Testis (tissue), 3 donors: ENCODE data around the gene DIO1. TPM values are rescaled to one million over a fixed set of nuclear protein-coding genes. Genes with fewer than 3 reads are reported as not detected.
"Not testable (repeated sequence)": the region's sequence is repeated elsewhere in the genome, so short reads cannot be mapped to it uniquely, and the experiment has no call there.

Experiments used
- DNase-seq: peaks from one replicate; pipeline ENCODE4 v3.0.0-alpha.2; 2019
- H3K27ac ChIP-seq, 2 donors: fragments of 200-600 bp; sonication (generic); one replicate each; pipeline ENCODE4 v1.5.1; 2019
- H3K27me3 ChIP-seq: fragments of 200-600 bp; sonication (generic); one replicate; pipeline ENCODE4 v1.5.1; 2019
- H3K36me3 ChIP-seq: fragments of 200-600 bp; sonication (generic); one replicate; pipeline ENCODE4 v1.5.1; 2017; ENCODE audit warnings: low read depth; ENCODE audit errors: missing control alignments
- H3K4me1 ChIP-seq: fragments of 200-600 bp; sonication (generic); one replicate; pipeline ENCODE4 v1.5.1; 2019
- H3K4me3 ChIP-seq, 2 donors: fragments of 200-600 bp; sonication (generic); one replicate each; pipeline ENCODE4 v1.5.1; 2017 to 2019
- H3K9me3 ChIP-seq: fragments of 200-600 bp; sonication (generic); one replicate; pipeline ENCODE4 v1.5.1; 2017
- POLR2A ChIP-seq: fragments of 450-650 bp; IDR thresholded peaks from one replicate; pipeline ENCODE4 v1.6.1; 2017; ENCODE audit warnings: antibody characterized with exemption, mild to moderate bottlenecking, moderate library complexity
- WGBS, 2 donors: methylation state at CpG; one replicate each; pipeline ENCODE4 v1.1.5; 2018; 5-methylcytosine and 5-hydroxymethylcytosine counted together
- intact Hi-C: fragments of 100-400 bp; cut with DNase I; formaldehyde crosslinking; loops from one replicate; pipeline ENCODE4 v1.15.1; 2023; ENCODE audit warnings: low total_unique reads
- polyA plus RNA-seq: library from polyadenylated mRNA; stranded (reverse); fragments of 350-450 nt; fragmentation: Illumina TruSeq; extraction: RNeasy Lipid Tissue Mini Kit (QIAGEN cat#74804); gene quantifications from one replicate; pipeline ENCODE4 v1.2.3, GENCODE V29; 2014; ENCODE audit warnings: low read depth, low replicate concordance; ENCODE audit not compliant: insufficient read depth
- total RNA-seq, 2 donors: library from RNA; depleted of rRNA; stranded (reverse); fragments of >200 nt; gene quantifications; one replicate each; pipeline ENCODE4 v1.2.3, GENCODE V29; 2016
- TF ChIP-seq, protein P1 (sequence below), 3 experiments: fragments of 450-650 bp in 2 of 3; fragments of 200-600 bp in 1 of 3; sonication (generic) in 1 of 3; IDR thresholded peaks; one replicate each; pipeline ENCODE4 v1.5.1; 2016 to 2019; ENCODE audit warnings: antibody characterized with exemption in 3 of 3, mild to moderate bottlenecking in 2 of 3, moderate library complexity in 1 of 3

The DIO1 gene
- total and polyA plus RNA-seq, 3 donors from 2014 or later: 0.81 to 1.7 TPM; not detected in 1

DNA sequence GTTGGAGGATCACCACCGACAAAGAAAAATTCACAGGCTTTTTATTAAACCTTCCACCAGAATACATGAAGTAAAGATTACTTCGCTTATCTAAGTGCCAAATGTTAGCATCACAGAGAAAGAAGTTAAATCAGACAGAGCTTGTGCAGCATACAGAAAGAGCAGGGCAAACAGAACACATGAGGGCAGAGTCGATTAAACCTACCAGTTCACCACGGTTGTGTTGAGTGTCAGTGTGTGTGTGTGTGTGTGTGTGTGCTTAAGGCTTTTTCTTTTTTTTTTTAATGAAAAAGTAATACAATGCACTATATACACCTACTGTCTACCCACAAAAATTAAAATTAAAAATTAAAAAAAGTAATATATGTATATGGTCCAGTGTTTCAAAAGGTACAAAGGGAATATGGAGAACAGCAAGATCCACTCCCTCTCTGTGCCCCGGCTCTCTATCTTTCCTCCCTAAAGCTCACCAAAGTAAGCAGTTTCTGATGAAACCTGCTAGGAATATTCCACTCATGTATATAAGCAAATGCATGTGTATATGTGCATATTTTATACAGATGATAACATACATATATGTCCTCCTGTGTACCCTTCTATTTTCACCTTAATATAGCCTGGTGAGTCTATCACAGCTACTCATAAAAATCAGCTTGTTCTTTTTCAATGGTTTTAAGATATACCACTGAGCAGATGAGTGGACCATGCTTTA, 22.1 kb upstream of the DIO1 start:
- intact Hi-C loops: no loop called here
- Histone ChIP-seq H3K27me3 (no peaks in the 10 kb centered on the region), H3K4me1 (no peaks in the 10 kb centered on the region), H3K27ac (no peak overlapping the region), H3K4me3 (no peak overlapping the region), H3K36me3 (no peaks in the 10 kb centered on the region), H3K9me3 (no peaks in the 10 kb centered on the region)
- no peak for DNase-seq
- 73 to 77% methylated on average over 5 of the region's 5 CpGs for WGBS, 2 donors
- TF ChIP-seq POLR2A: no peak
- TF ChIP-seq, protein P1, sequence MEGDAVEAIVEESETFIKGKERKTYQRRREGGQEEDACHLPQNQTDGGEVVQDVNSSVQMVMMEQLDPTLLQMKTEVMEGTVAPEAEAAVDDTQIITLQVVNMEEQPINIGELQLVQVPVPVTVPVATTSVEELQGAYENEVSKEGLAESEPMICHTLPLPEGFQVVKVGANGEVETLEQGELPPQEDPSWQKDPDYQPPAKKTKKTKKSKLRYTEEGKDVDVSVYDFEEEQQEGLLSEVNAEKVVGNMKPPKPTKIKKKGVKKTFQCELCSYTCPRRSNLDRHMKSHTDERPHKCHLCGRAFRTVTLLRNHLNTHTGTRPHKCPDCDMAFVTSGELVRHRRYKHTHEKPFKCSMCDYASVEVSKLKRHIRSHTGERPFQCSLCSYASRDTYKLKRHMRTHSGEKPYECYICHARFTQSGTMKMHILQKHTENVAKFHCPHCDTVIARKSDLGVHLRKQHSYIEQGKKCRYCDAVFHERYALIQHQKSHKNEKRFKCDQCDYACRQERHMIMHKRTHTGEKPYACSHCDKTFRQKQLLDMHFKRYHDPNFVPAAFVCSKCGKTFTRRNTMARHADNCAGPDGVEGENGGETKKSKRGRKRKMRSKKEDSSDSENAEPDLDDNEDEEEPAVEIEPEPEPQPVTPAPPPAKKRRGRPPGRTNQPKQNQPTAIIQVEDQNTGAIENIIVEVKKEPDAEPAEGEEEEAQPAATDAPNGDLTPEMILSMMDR (IDR thresholded peaks at IDR 0.05): no peak

DNA sequence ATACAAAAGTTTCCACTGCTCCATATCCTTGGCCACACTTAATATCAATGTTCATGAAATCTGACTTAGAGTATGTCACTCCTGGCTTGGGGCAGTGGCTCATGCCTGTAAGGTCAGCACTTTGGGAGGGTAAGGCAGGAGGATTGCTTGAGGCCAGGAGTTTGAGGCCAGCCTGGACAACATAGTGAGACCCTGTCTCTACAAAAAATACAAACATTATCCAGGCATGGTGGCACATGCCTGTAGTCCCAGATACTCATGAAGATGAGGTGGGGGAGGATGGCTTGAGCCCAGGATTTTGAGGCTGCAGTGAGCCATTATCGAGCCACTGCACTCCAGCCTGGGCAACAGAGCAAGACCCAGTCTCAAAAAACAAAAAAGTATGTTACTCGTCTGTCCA, 18.8 kb upstream of the DIO1 start:
- H3K4me1 ChIP-seq, H3K4me3 ChIP-seq, H3K36me3 ChIP-seq, intact Hi-C loops, DNase-seq, H3K27me3 ChIP-seq, H3K9me3 ChIP-seq, H3K27ac ChIP-seq: not testable (repeated sequence)
- WGBS, 2 donors: 91 to 98% methylated on average over 2 of the region's 2 CpGs

DNA sequence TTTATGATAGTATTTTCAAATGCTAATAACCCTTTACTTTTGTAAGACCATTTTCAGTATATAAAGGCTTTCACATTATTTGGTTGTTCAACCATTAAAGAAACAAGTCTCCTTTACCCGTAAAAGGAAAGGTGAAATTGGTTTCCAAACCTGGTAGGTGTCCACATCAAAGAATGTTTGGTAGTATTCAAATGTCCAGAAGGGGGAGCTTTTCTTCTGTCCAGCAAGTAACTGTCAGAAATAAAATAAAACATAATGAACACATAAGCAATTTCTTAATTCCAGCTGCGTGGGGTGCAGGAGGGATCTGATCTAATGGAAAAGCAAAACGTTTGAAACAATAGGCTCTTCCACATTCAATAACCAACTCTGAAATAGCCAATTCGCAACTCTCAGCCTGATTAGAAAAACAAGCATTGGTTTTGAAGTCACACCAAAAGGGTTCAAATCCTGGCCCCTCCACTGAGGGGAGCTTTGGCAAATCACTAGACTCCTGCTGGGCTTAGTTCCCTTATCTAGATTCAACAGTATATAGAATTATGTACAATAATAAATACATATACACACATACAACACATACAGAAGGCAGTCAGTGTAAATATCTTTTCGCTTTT, 15.4 kb upstream of the DIO1 start:
- WGBS, 2 donors: 54 to 59% methylated on average over 5 of the region's 5 CpGs
- no peak overlapping the region for H3K4me3 ChIP-seq
- no peak overlapping the region for H3K27ac ChIP-seq
- H3K4me1 ChIP-seq: no peaks in the 10 kb centered on the region
- TF ChIP-seq, protein P1 (IDR thresholded peaks at IDR 0.05): peak; percentile 28 to 57 (median 47)
- no peak for TF ChIP-seq POLR2A
- no peak for DNase-seq
- intact Hi-C loops: no loop called here
- H3K36me3 ChIP-seq: no peaks in the 10 kb centered on the region
- H3K27me3 ChIP-seq: no peaks in the 10 kb centered on the region
- H3K9me3 ChIP-seq: no peaks in the 10 kb centered on the region

DNA sequence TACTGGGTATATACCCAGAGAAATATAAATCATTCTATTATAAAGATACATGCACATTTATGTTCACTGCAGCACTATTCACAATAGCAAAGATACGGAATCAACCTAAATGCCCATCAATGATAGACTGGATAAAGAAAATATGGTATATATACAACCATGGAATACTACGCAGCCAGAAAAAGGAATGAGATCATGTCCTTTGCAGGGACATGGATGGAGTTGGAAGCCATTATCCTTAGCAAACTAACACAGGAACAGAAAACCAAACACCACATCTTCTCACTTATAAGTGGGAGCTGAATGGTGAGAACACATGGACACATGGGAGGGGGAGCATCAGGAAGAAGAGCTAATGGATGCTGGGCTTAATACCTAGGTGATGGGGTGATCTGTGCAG, 12.1 kb upstream of the DIO1 start:
- H3K4me3 ChIP-seq, H3K36me3 ChIP-seq, H3K9me3 ChIP-seq, DNase-seq, intact Hi-C loops, H3K27ac ChIP-seq, H3K4me1 ChIP-seq, H3K27me3 ChIP-seq: not testable (repeated sequence)
- WGBS, 2 donors: 93 to 96% methylated on average over 2 of the region's 2 CpGs

DNA sequence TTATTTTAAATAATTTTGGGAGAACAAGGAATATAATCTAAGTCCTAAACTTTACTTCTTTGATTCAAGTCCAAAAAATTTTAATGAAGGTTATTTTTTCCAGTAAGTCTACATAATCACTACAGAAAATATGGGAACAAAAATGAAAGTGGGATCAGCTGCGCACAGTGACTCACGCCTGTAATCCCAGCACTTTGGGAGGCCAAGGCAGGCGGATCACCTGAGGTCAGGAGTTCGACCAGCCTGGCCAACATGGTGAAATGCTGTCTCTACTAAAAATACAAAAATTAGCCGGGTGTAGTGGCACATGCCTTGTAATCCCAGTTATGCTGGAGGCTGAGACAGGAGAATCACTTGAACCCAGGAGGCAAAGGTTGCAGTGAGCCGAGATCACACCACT, 10.4 kb upstream of the DIO1 start:
- H3K36me3 ChIP-seq, intact Hi-C loops, H3K4me1 ChIP-seq, DNase-seq, H3K27me3 ChIP-seq, H3K4me3 ChIP-seq, H3K27ac ChIP-seq, H3K9me3 ChIP-seq: not testable (repeated sequence)
- WGBS, 2 donors: 93 to 94% methylated on average over 6 of the region's 6 CpGs

DNA sequence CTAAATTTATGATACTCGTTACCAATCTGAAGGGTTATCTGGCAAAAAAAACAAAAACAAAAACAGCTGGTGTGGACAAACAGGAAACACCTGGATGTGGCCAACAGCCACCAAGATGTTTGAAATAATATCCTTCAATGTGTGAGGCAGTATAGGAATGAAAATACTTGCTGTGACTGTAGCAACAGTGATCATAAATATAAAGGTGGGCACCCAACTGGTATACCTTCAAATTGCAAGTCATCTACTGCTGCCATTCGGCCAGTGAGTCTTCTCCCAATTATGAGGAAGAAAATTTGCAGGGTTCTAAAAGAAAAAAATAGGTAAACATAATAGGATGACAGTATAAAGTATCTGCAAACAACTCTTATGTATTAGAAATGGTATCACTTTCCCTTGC, 5.3 kb upstream of the DIO1 start:
- no peaks in the 10 kb centered on the region for H3K27me3 ChIP-seq
- intact Hi-C loops: no loop called here
- H3K27ac ChIP-seq: no peak overlapping the region
- H3K4me1 ChIP-seq: no peaks in the 10 kb centered on the region
- no peaks in the 10 kb centered on the region for H3K9me3 ChIP-seq
- no peak overlapping the region for H3K4me3 ChIP-seq
- WGBS, 2 donors: 49% methylated on average over 2 of the region's 2 CpGs
- DNase-seq: no peak
- TF ChIP-seq, protein P1 (IDR thresholded peaks at IDR 0.05): no peak
- no peak for TF ChIP-seq POLR2A
- no peaks in the 10 kb centered on the region for H3K36me3 ChIP-seq
